MCF 10A (cell line): Measurements from ENCODE around the gene PTPRN2. TPM values are rescaled to one million over a fixed set of nuclear protein-coding genes. Genes with fewer than 3 reads are reported as not detected.

Experiments used
- BruUV-seq: library from RNA; stranded (reverse); fragments of 400-500 nt; replicated peaks from 2 replicates; lab custom pipeline; 2021; lab: Mats Ljungman, UMichigan
- CTCF ChIA-PET: fragments of 300-600 bp; sonication (Branson Sonifier 250); formaldehyde crosslinking; extraction: SDS; loops from one replicate; lab custom pipeline; 2021; ENCODE audit warnings: antibody characterized with exemption, inconsistent platforms; lab: Yijun Ruan, JAX
- POLR2A ChIA-PET: fragments of 300-600, 350-650 bp; sonication (Branson Sonifier 250); formaldehyde crosslinking; extraction: SDS; loops from one replicate; lab custom pipeline; 2020; ENCODE audit warnings: antibody characterized with exemption, inconsistent platforms; lab: Yijun Ruan, JAX
- DNase-seq: peaks from one replicate; pipeline ENCODE4 v3.0.0-alpha.2; 2018; ENCODE audit not compliant: unreplicated experiment
- H3K27ac Mint-ChIP-seq: one replicate; pipeline ENCODE4 v1.8.0; 2022; ENCODE audit warnings: mild to moderate bottlenecking, low read depth, mixed read lengths; ENCODE audit not compliant: unreplicated experiment
- H3K27me3 Mint-ChIP-seq: one replicate; pipeline ENCODE4 v1.8.0; 2022; ENCODE audit warnings: mixed read lengths; ENCODE audit not compliant: insufficient read depth, unreplicated experiment
- H3K36me3 Mint-ChIP-seq: one replicate; pipeline ENCODE4 v1.8.0; 2022; ENCODE audit warnings: mild to moderate bottlenecking, moderate library complexity, mixed read lengths; ENCODE audit not compliant: insufficient read depth, unreplicated experiment
- H3K4me1 Mint-ChIP-seq: one replicate; pipeline ENCODE4 v1.8.0; 2022; ENCODE audit warnings: mixed read lengths; ENCODE audit not compliant: insufficient read depth, unreplicated experiment
- H3K4me3 Mint-ChIP-seq: one replicate; pipeline ENCODE4 v1.8.0; 2022; ENCODE audit warnings: mild to moderate bottlenecking, moderate library complexity, mixed read lengths; ENCODE audit not compliant: unreplicated experiment
- H3K9me3 Mint-ChIP-seq: one replicate; pipeline ENCODE4 v1.8.0; 2022; ENCODE audit warnings: mixed read lengths; ENCODE audit not compliant: unreplicated experiment
- intact Hi-C: fragments of 100-400 bp; cut with micrococcal nuclease; formaldehyde crosslinking; loops from 2 replicates; pipeline ENCODE4 v1.14.1; 2022
- total RNA-seq: library from RNA; stranded (reverse); gene quantifications from 2 replicates; pipeline ENCODE4 v1.2.3, GENCODE V29; 2022
- TF ChIP-seq, protein P1 (sequence below): fragments of 200-600 bp; IDR thresholded peaks from one replicate; pipeline ENCODE4 v1.8.0; 2022; ENCODE audit warnings: antibody characterized with exemption, mild to moderate bottlenecking; ENCODE audit not compliant: unreplicated experiment

The PTPRN2 gene
- total RNA-seq, 1 experiment from 2014 or later = 4.5 TPM

DNA sequence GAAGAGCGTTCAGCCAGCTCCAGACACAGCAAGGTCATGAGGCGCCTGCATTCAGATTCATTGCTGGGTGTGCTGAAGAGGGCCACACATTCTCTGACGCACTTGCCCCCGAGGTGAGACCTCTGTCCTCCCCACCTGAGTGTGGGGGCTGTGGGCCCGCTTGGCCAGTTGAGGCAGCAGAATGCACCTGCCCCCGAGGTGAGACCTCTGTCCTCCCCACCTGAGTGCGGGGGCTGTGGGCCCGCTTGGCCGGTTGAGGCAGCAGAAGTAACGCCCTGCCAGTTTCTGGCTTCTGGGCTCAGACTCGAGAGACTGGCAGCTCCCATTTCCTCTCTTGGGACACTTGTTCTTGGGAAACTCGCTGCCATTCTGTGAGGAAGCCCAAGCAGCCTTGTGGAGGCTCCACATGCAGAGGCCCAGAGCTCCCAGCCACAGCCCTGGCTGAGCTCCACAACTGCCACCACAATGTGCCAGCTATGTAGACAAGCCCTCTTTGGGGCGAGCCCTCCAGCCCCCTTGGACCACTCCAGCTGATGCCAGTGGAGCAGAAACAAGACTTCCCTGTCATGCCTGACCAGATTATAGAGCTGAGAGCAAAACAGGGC is 816.8 kb downstream of the PTPRN2 start:
- TF ChIP-seq, protein P1, sequence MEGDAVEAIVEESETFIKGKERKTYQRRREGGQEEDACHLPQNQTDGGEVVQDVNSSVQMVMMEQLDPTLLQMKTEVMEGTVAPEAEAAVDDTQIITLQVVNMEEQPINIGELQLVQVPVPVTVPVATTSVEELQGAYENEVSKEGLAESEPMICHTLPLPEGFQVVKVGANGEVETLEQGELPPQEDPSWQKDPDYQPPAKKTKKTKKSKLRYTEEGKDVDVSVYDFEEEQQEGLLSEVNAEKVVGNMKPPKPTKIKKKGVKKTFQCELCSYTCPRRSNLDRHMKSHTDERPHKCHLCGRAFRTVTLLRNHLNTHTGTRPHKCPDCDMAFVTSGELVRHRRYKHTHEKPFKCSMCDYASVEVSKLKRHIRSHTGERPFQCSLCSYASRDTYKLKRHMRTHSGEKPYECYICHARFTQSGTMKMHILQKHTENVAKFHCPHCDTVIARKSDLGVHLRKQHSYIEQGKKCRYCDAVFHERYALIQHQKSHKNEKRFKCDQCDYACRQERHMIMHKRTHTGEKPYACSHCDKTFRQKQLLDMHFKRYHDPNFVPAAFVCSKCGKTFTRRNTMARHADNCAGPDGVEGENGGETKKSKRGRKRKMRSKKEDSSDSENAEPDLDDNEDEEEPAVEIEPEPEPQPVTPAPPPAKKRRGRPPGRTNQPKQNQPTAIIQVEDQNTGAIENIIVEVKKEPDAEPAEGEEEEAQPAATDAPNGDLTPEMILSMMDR = no peak
- intact Hi-C loops = no loop called here
- DNase-seq = no peak
- no peak overlapping the region for H3K4me3 Mint-ChIP-seq
- H3K36me3 Mint-ChIP-seq = no peaks in the 10 kb centered on the region
- no peaks in the 10 kb centered on the region for H3K4me1 Mint-ChIP-seq
- no peak overlapping the region for H3K27ac Mint-ChIP-seq
- CTCF ChIA-PET = no interaction called here
- no peaks in the 10 kb centered on the region for H3K27me3 Mint-ChIP-seq
- H3K9me3 Mint-ChIP-seq = peaks cover 27% of the 10 kb centered on the region
- BruUV-seq = no TSS peak
- POLR2A ChIA-PET = no interaction called here

DNA sequence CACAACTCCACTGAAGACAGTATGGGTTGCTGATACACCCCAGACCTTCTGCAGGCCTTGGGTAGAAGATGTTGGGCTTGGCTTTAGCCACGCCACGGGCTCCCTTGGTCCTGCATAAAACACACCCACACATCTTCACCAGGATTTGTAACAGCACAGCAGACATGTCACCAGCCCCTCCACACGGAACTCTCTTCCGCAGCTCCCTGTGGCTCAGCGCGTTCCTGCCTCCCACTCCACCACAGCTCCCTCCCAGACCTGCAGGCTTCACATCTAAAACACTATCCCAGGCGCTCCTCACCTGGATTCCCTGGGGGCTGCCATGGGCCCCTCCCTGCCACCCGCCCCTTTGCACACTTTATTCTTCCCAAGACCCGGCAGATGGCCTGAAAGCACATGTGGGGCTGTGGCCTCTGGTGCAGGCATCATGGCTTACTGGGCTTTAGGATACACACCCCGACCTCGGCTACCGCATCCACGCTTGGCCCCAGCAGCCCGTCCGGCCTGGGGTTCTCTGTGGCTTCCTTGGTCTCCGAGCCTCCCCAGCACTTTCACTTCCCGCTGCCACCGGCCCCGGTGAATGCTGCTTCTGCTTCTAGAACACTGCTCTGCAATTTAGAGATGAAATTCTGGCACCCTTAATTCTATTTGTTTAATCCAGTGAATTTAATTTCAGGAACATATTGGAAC is 818.0 kb downstream of the PTPRN2 start:
- Mint-ChIP-seq H3K4me1 (no peaks in the 10 kb centered on the region), H3K9me3 (peaks cover 39% of the 10 kb centered on the region), H3K4me3 (no peak overlapping the region), H3K27me3 (no peaks in the 10 kb centered on the region), H3K27ac (no peak overlapping the region), H3K36me3 (no peaks in the 10 kb centered on the region)
- TF ChIP-seq, protein P1 = no peak
- intact Hi-C loops = no loop called here
- POLR2A ChIA-PET = no interaction called here
- DNase-seq = no peak
- CTCF ChIA-PET = no interaction called here
- BruUV-seq = no TSS peak

DNA sequence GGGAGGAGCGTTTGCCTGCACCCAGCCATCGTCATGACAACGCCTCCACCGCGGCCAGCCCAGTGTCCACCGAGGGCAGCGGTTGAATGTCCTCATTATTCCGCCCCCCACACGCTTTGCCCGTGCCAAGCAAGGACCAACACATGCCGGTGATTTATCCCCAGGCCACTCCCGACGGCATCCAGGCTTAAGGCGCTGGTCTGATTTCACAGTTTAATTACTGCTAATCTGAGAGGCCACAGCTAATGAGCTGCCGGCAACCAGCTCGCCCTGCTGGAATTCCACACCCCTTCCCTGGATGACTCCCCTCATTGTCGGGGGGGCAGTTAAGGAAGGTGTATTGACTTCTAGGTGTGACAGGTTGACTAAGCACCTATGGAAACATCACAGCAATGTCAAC is 818.5 kb downstream of the PTPRN2 start:
- intact Hi-C loops = no loop called here
- H3K27me3 Mint-ChIP-seq = no peaks in the 10 kb centered on the region
- H3K4me1 Mint-ChIP-seq = no peaks in the 10 kb centered on the region
- no peak for DNase-seq
- BruUV-seq = no TSS peak
- peaks cover 45% of the 10 kb centered on the region for H3K9me3 Mint-ChIP-seq
- H3K4me3 Mint-ChIP-seq = no peak overlapping the region
- ChIA-PET CTCF (no interaction called here), POLR2A (no interaction called here)
- no peak overlapping the region for H3K27ac Mint-ChIP-seq
- TF ChIP-seq, protein P1 = no peak
- H3K36me3 Mint-ChIP-seq = peaks cover 2% of the 10 kb centered on the region

DNA sequence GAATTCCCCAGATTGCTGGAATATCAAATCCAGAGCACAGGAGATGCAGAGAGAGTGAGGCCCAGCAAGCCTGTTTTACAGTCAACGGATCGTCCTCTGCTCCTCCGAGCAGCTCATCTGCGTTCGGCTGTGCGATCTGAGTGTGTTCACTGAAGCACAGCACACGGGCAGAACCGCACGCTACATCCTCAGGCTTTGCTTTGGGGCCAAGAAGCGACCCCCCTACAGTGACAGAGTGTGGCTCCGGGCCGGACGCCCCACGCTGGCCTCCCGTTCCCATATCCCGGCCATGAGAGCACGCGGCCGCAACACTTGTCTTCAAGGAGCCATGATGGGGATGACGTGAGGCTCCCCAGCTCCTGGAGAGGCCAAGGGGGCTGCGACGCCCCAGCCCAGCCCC is 819.4 kb downstream of the PTPRN2 start:
- CTCF ChIA-PET = no interaction called here
- H3K27ac Mint-ChIP-seq = no peak overlapping the region
- intact Hi-C loops = no loop called here
- peaks cover 4% of the 10 kb centered on the region for H3K36me3 Mint-ChIP-seq
- POLR2A ChIA-PET = no interaction called here
- TF ChIP-seq, protein P1 = no peak
- H3K4me3 Mint-ChIP-seq = no peak overlapping the region
- peaks cover 41% of the 10 kb centered on the region for H3K9me3 Mint-ChIP-seq
- no peaks in the 10 kb centered on the region for H3K27me3 Mint-ChIP-seq
- H3K4me1 Mint-ChIP-seq = no peaks in the 10 kb centered on the region
- no peak for DNase-seq
- BruUV-seq = no TSS peak
